Skeletal muscle satellite cell (primary cell): ENCODE measurements around the gene SLC25A22. TPM values are rescaled to one million over a fixed set of nuclear protein-coding genes. Genes with fewer than 3 reads are reported as not detected.

Experiments
- small RNA-seq: library from RNA; depleted of rRNA; stranded (forward); fragments of <200 nt; gene quantifications from one replicate; pipeline ENCODE3, GENCODE V24; 2012

The SLC25A22 gene

Small RNAs within 50 kb of the gene (small RNA-seq; reads per million reads assigned to genes)
- not detected for gene SNORA52
